ENCODE results near the gene ERBB4.

ERBB4 gene

GRCh38 chr2:211881449-211881848, 657.2 kb downstream of the ERBB4 start:
- 91 to 96% methylated on average over 5 of the region's 6 CpGs for WGBS, 2 experiments
- Histone ChIP-seq H3K27me3 (ENCODE audit: control insufficient read depth, insufficient read depth, low read length, poor library complexity, severe bottlenecking) (no peaks in the 10 kb centered on the region), H3K36me3 (ENCODE audit: control insufficient read depth, insufficient read depth, low read length) (no peaks in the 10 kb centered on the region), H3K9me3 (ENCODE audit: control insufficient read depth, low read length) (no peaks in the 10 kb centered on the region), H3K4me3 (ENCODE audit: insufficient read depth, low read depth, low read length) (no peak overlapping the region), H3K27ac (ENCODE audit: insufficient read depth, low read depth, low read length, poor library complexity, severe bottlenecking) (no peak overlapping the region), H3K4me1 (ENCODE audit: control insufficient read depth, insufficient read depth, low read length) (no peaks in the 10 kb centered on the region)

GRCh38 chr2:211879323-211879722, 659.3 kb downstream of the ERBB4 start:
- H3K27ac ChIP-seq (ENCODE audit: insufficient read depth, low read depth, low read length, poor library complexity, severe bottlenecking), result no peak overlapping the region
- no peaks in the 10 kb centered on the region for H3K36me3 ChIP-seq (ENCODE audit: control insufficient read depth, insufficient read depth, low read length)
- no peaks in the 10 kb centered on the region for H3K27me3 ChIP-seq (ENCODE audit: control insufficient read depth, insufficient read depth, low read length, poor library complexity, severe bottlenecking)
- no peaks in the 10 kb centered on the region for H3K4me1 ChIP-seq (ENCODE audit: control insufficient read depth, insufficient read depth, low read length)
- no peak overlapping the region for H3K4me3 ChIP-seq (ENCODE audit: insufficient read depth, low read depth, low read length)
- H3K9me3 ChIP-seq (ENCODE audit: control insufficient read depth, low read length), result no peaks in the 10 kb centered on the region

- whole genome bisulfite sequencing, 2 experiments, result 90 to 91% methylated on average over 4 of the region's 4 CpGs
Observed at GRCh38 chr2:211877061-211877460, 661.5 kb downstream of the ERBB4 start.

GRCh38 chr2:211875488-211875887, 663.1 kb downstream of the ERBB4 start:
- H3K36me3 ChIP-seq (ENCODE audit: control insufficient read depth, insufficient read depth, low read length), result no peaks in the 10 kb centered on the region
- no peak overlapping the region for H3K27ac ChIP-seq (ENCODE audit: insufficient read depth, low read depth, low read length, poor library complexity, severe bottlenecking)
- no peaks in the 10 kb centered on the region for H3K27me3 ChIP-seq (ENCODE audit: control insufficient read depth, insufficient read depth, low read length, poor library complexity, severe bottlenecking)
- no peaks in the 10 kb centered on the region for H3K9me3 ChIP-seq (ENCODE audit: control insufficient read depth, low read length)
- H3K4me1 ChIP-seq (ENCODE audit: control insufficient read depth, insufficient read depth, low read length), result no peaks in the 10 kb centered on the region
- no peak overlapping the region for H3K4me3 ChIP-seq (ENCODE audit: insufficient read depth, low read depth, low read length)

More at GRCh38 chr2:211877061-211877460, 661.5 kb downstream of the ERBB4 start:
- Histone ChIP-seq H3K9me3 (ENCODE audit: control insufficient read depth, low read length) (no peaks in the 10 kb centered on the region), H3K4me3 (ENCODE audit: insufficient read depth, low read depth, low read length) (no peak overlapping the region), H3K27ac (ENCODE audit: insufficient read depth, low read depth, low read length, poor library complexity, severe bottlenecking) (no peak overlapping the region), H3K36me3 (ENCODE audit: control insufficient read depth, insufficient read depth, low read length) (no peaks in the 10 kb centered on the region), H3K4me1 (ENCODE audit: control insufficient read depth, insufficient read depth, low read length) (no peaks in the 10 kb centered on the region), H3K27me3 (ENCODE audit: control insufficient read depth, insufficient read depth, low read length, poor library complexity, severe bottlenecking) (no peaks in the 10 kb centered on the region)

GRCh38 chr2:211868996-211869533, 669.5 kb downstream of the ERBB4 start:
- Histone ChIP-seq H3K36me3 (ENCODE audit: control insufficient read depth, insufficient read depth, low read length) (no peaks in the 10 kb centered on the region), H3K9me3 (ENCODE audit: control insufficient read depth, low read length) (no peaks in the 10 kb centered on the region), H3K27me3 (ENCODE audit: control insufficient read depth, insufficient read depth, low read length, poor library complexity, severe bottlenecking) (no peaks in the 10 kb centered on the region), H3K4me1 (ENCODE audit: control insufficient read depth, insufficient read depth, low read length) (no peaks in the 10 kb centered on the region), H3K27ac (ENCODE audit: insufficient read depth, low read depth, low read length, poor library complexity, severe bottlenecking) (no peak overlapping the region), H3K4me3 (ENCODE audit: insufficient read depth, low read depth, low read length) (no peak overlapping the region)
- 87 to 94% methylated on average over 3 of the region's 3 CpGs for WGBS, 2 experiments

GRCh38 chr2:211867845-211868451, 670.7 kb downstream of the ERBB4 start:
- no peak overlapping the region for H3K4me3 ChIP-seq (ENCODE audit: insufficient read depth, low read depth, low read length)
- H3K4me1 ChIP-seq (ENCODE audit: control insufficient read depth, insufficient read depth, low read length), result no peaks in the 10 kb centered on the region
- no peaks in the 10 kb centered on the region for H3K27me3 ChIP-seq (ENCODE audit: control insufficient read depth, insufficient read depth, low read length, poor library complexity, severe bottlenecking)
- no peaks in the 10 kb centered on the region for H3K36me3 ChIP-seq (ENCODE audit: control insufficient read depth, insufficient read depth, low read length)
- no peaks in the 10 kb centered on the region for H3K9me3 ChIP-seq (ENCODE audit: control insufficient read depth, low read length)
- H3K27ac ChIP-seq (ENCODE audit: insufficient read depth, low read depth, low read length, poor library complexity, severe bottlenecking), result no peak overlapping the region

GRCh38 chr2:211864328-211864727, 674.3 kb downstream of the ERBB4 start:
- Histone ChIP-seq H3K27me3 (ENCODE audit: control insufficient read depth, insufficient read depth, low read length, poor library complexity, severe bottlenecking) (no peaks in the 10 kb centered on the region), H3K27ac (ENCODE audit: insufficient read depth, low read depth, low read length, poor library complexity, severe bottlenecking) (no peak overlapping the region), H3K36me3 (ENCODE audit: control insufficient read depth, insufficient read depth, low read length) (no peaks in the 10 kb centered on the region), H3K9me3 (ENCODE audit: control insufficient read depth, low read length) (no peaks in the 10 kb centered on the region), H3K4me3 (ENCODE audit: insufficient read depth, low read depth, low read length) (no peak overlapping the region), H3K4me1 (ENCODE audit: control insufficient read depth, insufficient read depth, low read length) (no peaks in the 10 kb centered on the region)
- 85 to 100% methylated on average over 2 to 3 of the region's 3 CpGs for WGBS, 2 experiments

GRCh38 chr2:211860224-211860623, 678.4 kb downstream of the ERBB4 start:
- Histone ChIP-seq H3K27ac (ENCODE audit: insufficient read depth, low read depth, low read length, poor library complexity, severe bottlenecking) (no peak overlapping the region), H3K4me3 (ENCODE audit: insufficient read depth, low read depth, low read length) (no peak overlapping the region), H3K27me3 (ENCODE audit: control insufficient read depth, insufficient read depth, low read length, poor library complexity, severe bottlenecking) (no peaks in the 10 kb centered on the region), H3K4me1 (ENCODE audit: control insufficient read depth, insufficient read depth, low read length) (no peaks in the 10 kb centered on the region), H3K9me3 (ENCODE audit: control insufficient read depth, low read length) (no peaks in the 10 kb centered on the region), H3K36me3 (ENCODE audit: control insufficient read depth, insufficient read depth, low read length) (no peaks in the 10 kb centered on the region)

GRCh38 chr2:211854832-211855231, 683.8 kb downstream of the ERBB4 start:
- Histone ChIP-seq H3K4me1 (ENCODE audit: control insufficient read depth, insufficient read depth, low read length) (no peaks in the 10 kb centered on the region), H3K4me3 (ENCODE audit: insufficient read depth, low read depth, low read length) (no peak overlapping the region), H3K9me3 (ENCODE audit: control insufficient read depth, low read length) (no peaks in the 10 kb centered on the region), H3K27ac (ENCODE audit: insufficient read depth, low read depth, low read length, poor library complexity, severe bottlenecking) (no peak overlapping the region), H3K27me3 (ENCODE audit: control insufficient read depth, insufficient read depth, low read length, poor library complexity, severe bottlenecking) (no peaks in the 10 kb centered on the region), H3K36me3 (ENCODE audit: control insufficient read depth, insufficient read depth, low read length) (no peaks in the 10 kb centered on the region)
- WGBS, 2 experiments, result 93 to 94% methylated on average over 3 of the region's 3 CpGs

- H3K4me3 ChIP-seq (ENCODE audit: insufficient read depth, low read depth, low read length), result no peak overlapping the region
- H3K9me3 ChIP-seq (ENCODE audit: control insufficient read depth, low read length), result no peaks in the 10 kb centered on the region
- no peak overlapping the region for H3K27ac ChIP-seq (ENCODE audit: insufficient read depth, low read depth, low read length, poor library complexity, severe bottlenecking)
- 89 to 91% methylated on average over 1 of the region's 1 CpG for WGBS, 2 experiments
- H3K36me3 ChIP-seq (ENCODE audit: control insufficient read depth, insufficient read depth, low read length), result no peaks in the 10 kb centered on the region
- H3K27me3 ChIP-seq (ENCODE audit: control insufficient read depth, insufficient read depth, low read length, poor library complexity, severe bottlenecking), result no peaks in the 10 kb centered on the region
- peaks cover 9% of the 10 kb centered on the region for H3K4me1 ChIP-seq (ENCODE audit: control insufficient read depth, insufficient read depth, low read length)
Observed at GRCh38 chr2:211846714-211847113, 691.9 kb downstream of the ERBB4 start.

GRCh38 chr2:211846036-211846400, 692.6 kb downstream of the ERBB4 start:
- H3K27ac ChIP-seq (ENCODE audit: insufficient read depth, low read depth, low read length, poor library complexity, severe bottlenecking), result no peak overlapping the region
- H3K27me3 ChIP-seq (ENCODE audit: control insufficient read depth, insufficient read depth, low read length, poor library complexity, severe bottlenecking), result no peaks in the 10 kb centered on the region
- H3K9me3 ChIP-seq (ENCODE audit: control insufficient read depth, low read length), result no peaks in the 10 kb centered on the region
- H3K36me3 ChIP-seq (ENCODE audit: control insufficient read depth, insufficient read depth, low read length), result no peaks in the 10 kb centered on the region
- peaks cover 9% of the 10 kb centered on the region for H3K4me1 ChIP-seq (ENCODE audit: control insufficient read depth, insufficient read depth, low read length)
- no peak overlapping the region for H3K4me3 ChIP-seq (ENCODE audit: insufficient read depth, low read depth, low read length)
